HEK293 (cell line): Measurements from ENCODE around the gene TCF7L1.

Source experiments
- CTCF ChIA-PET: fragments of 350-600 bp; formaldehyde crosslinking; extraction: SDS; loops from one replicate; lab custom pipeline; 2021; ENCODE audit warnings: antibody characterized with exemption; lab: Yijun Ruan, JAX
- POLR2A ChIA-PET: fragments of 300-600 bp; formaldehyde crosslinking; extraction: SDS; loops from one replicate; lab custom pipeline; 2020; ENCODE audit warnings: antibody characterized with exemption, inconsistent platforms; lab: Yijun Ruan, JAX
- H3K27ac ChIP-seq: fragments of 200-500 bp; sonication (Bioruptor generic); 2 replicates; pipeline ENCODE4 v1.5.1; 2014; ENCODE audit warnings: low read depth, low read length, control low read depth, inconsistent platforms; ENCODE audit errors: extremely low read depth
- H3K36me3 ChIP-seq, 2 experiments: fragments of 200-500 bp in 1 of 2; sonication (Bioruptor generic) in 1 of 2; 1 replicate in 1 of 2; 2 replicates in 1 of 2; pipeline ENCODE4 v1.5.1; 2014 to 2017; ENCODE audit warnings: inconsistent platforms in 2 of 2, low read length in 2 of 2; ENCODE audit not compliant: control insufficient read depth in 2 of 2, insufficient read depth in 1 of 2
- H3K4me1 ChIP-seq: fragments of 200-500 bp; sonication (Bioruptor generic); 2 replicates; pipeline ENCODE4 v1.5.1; 2014; ENCODE audit warnings: mild to moderate bottlenecking, low read length, inconsistent platforms; ENCODE audit not compliant: control insufficient read depth, insufficient read depth
- H3K4me3 ChIP-seq: 2 replicates; pipeline ENCODE4 v1.5.1; 2011; ENCODE audit warnings: low read depth, mild to moderate bottlenecking, control low read depth, low read length, moderate library complexity
- H3K9me3 ChIP-seq: fragments of 200-500 bp; sonication (Bioruptor generic); 2 replicates; pipeline ENCODE4 v1.5.1; 2014; ENCODE audit warnings: low read depth, low read length, inconsistent platforms; ENCODE audit not compliant: control insufficient read depth, insufficient read depth
- GLIS1 ChIP-seq: fragments of 450-650 bp; formaldehyde crosslinking; IDR thresholded peaks from 2 replicates; pipeline ENCODE4 v1.5.1; 2016; ENCODE audit warnings: missing biosample characterization, missing genetic modification characterization
- KLF16 ChIP-seq: fragments of 450-650 bp; formaldehyde crosslinking; IDR thresholded peaks from 2 replicates; pipeline ENCODE4 v1.5.1; 2017; ENCODE audit warnings: missing biosample characterization, missing genetic modification characterization
- TSHZ1 ChIP-seq: fragments of 450-650 bp; formaldehyde crosslinking; IDR thresholded peaks from 2 replicates; pipeline ENCODE4 v1.5.1; 2016; ENCODE audit warnings: missing biosample characterization, missing genetic modification characterization, borderline replicate concordance
- YY1 ChIP-seq: fragments of 450-650 bp; formaldehyde crosslinking; IDR thresholded peaks from 2 replicates; pipeline ENCODE4 v1.5.1; 2018; ENCODE audit warnings: missing biosample characterization, missing genetic modification characterization
- ZBTB20 ChIP-seq: fragments of 450-650 bp; formaldehyde crosslinking; IDR thresholded peaks from 2 replicates; pipeline ENCODE4 v1.5.1; 2016; ENCODE audit warnings: missing biosample characterization, missing genetic modification characterization
- ZFP37 ChIP-seq: fragments of 450-650 bp; formaldehyde crosslinking; IDR thresholded peaks from 2 replicates; pipeline ENCODE4 v1.5.1; 2016; ENCODE audit warnings: missing biosample characterization, missing genetic modification characterization
- ZNF140 ChIP-seq: fragments of 450-650 bp; formaldehyde crosslinking; IDR thresholded peaks from 2 replicates; pipeline ENCODE4 v1.5.1; 2016; ENCODE audit warnings: missing biosample characterization, missing genetic modification characterization
- ZNF214 ChIP-seq: fragments of 450-650 bp; formaldehyde crosslinking; IDR thresholded peaks from 2 replicates; pipeline ENCODE4 v1.5.1; 2017; ENCODE audit warnings: missing biosample characterization, mild to moderate bottlenecking, missing genetic modification characterization, borderline replicate concordance
- ZNF473 ChIP-seq: fragments of 450-650 bp; formaldehyde crosslinking; IDR thresholded peaks from 2 replicates; pipeline ENCODE4 v1.5.1; 2017; ENCODE audit warnings: missing biosample characterization, missing genetic modification characterization
- ZNF510 ChIP-seq: fragments of 450-650 bp; formaldehyde crosslinking; IDR thresholded peaks from 2 replicates; pipeline ENCODE4 v1.5.1; 2018; ENCODE audit warnings: mild to moderate bottlenecking, missing genetic modification characterization, missing biosample characterization; ENCODE audit not compliant: insufficient replicate concordance
- ZNF555 ChIP-seq: fragments of 450-650 bp; formaldehyde crosslinking; conservative IDR thresholded peaks from 2 replicates; pipeline ENCODE4 v1.5.1; 2017; ENCODE audit warnings: missing biosample characterization, mild to moderate bottlenecking, missing genetic modification characterization, inconsistent platforms
- ZNF600 ChIP-seq: fragments of 450-650 bp; formaldehyde crosslinking; IDR thresholded peaks from 2 replicates; pipeline ENCODE4 v1.5.1; 2016; ENCODE audit warnings: missing biosample characterization, missing genetic modification characterization
- ZNF624 ChIP-seq: fragments of 450-650 bp; formaldehyde crosslinking; IDR thresholded peaks from 2 replicates; pipeline ENCODE4 v1.5.1; 2017; ENCODE audit warnings: missing biosample characterization, missing genetic modification characterization
- ZNF658 ChIP-seq: fragments of 450-650 bp; formaldehyde crosslinking; IDR thresholded peaks from 2 replicates; pipeline ENCODE4; 2016; ENCODE audit warnings: missing biosample characterization, missing genetic modification characterization
- ZNF843 ChIP-seq: fragments of 450-650 bp; formaldehyde crosslinking; IDR thresholded peaks from 2 replicates; pipeline ENCODE4 v1.5.1; 2016; ENCODE audit warnings: missing biosample characterization, missing genetic modification characterization
- TF ChIP-seq, protein P1 (sequence below): fragments of 450-650 bp; formaldehyde crosslinking; conservative IDR thresholded peaks from 2 replicates; pipeline ENCODE4 v1.5.1; 2016; ENCODE audit warnings: low read depth, missing biosample characterization, missing genetic modification characterization
- TF ChIP-seq, protein P2 (sequence below): fragments of 450-650 bp; formaldehyde crosslinking; IDR thresholded peaks from 2 replicates; pipeline ENCODE4 v1.5.1; 2016; ENCODE audit warnings: missing biosample characterization, missing genetic modification characterization
- TF ChIP-seq, protein P3 (sequence below): sonication (generic); formaldehyde crosslinking; IDR thresholded peaks from 2 replicates; pipeline ENCODE4 v1.8.1; 2022; ENCODE audit warnings: mild to moderate bottlenecking, moderate library complexity, missing genetic modification reagents

TCF7L1 gene

DNA sequence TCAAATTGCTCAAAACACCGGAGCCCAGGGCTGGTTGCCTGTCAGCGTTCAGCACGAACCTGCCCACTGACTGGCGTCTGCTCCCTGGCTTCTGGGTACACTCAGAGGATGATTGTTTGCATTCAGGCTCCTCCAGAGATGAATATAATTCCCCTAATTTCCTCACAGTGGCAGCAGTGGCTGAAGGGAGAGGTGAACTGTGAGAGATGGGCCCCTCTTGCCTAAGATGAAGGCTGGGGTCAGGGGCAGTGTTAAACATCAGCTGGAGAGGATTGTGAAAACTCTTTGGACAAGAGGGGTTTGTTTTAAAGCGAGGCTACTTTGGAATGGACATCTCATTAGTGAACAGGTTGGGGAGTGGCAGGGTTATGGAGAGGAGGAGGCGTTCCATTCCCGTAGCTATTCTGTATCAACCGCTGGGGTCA, 31.0 kb downstream of the TCF7L1 start:
- H3K36me3 ChIP-seq, result no peaks in the 10 kb centered on the region
- TF ChIP-seq KLF16 (tag by site-specific recombination) (no peak), ZNF214 (tag by site-specific recombination) (no peak), GLIS1 (tag by site-specific recombination) (no peak), ZNF600 (tag by site-specific recombination) (no peak), ZNF658 (tag by site-specific recombination) (no peak), TSHZ1 (no peak), ZNF555 (tag by site-specific recombination) (no peak), ZNF624 (tag by site-specific recombination) (no peak)
- TF ChIP-seq, protein P1, sequence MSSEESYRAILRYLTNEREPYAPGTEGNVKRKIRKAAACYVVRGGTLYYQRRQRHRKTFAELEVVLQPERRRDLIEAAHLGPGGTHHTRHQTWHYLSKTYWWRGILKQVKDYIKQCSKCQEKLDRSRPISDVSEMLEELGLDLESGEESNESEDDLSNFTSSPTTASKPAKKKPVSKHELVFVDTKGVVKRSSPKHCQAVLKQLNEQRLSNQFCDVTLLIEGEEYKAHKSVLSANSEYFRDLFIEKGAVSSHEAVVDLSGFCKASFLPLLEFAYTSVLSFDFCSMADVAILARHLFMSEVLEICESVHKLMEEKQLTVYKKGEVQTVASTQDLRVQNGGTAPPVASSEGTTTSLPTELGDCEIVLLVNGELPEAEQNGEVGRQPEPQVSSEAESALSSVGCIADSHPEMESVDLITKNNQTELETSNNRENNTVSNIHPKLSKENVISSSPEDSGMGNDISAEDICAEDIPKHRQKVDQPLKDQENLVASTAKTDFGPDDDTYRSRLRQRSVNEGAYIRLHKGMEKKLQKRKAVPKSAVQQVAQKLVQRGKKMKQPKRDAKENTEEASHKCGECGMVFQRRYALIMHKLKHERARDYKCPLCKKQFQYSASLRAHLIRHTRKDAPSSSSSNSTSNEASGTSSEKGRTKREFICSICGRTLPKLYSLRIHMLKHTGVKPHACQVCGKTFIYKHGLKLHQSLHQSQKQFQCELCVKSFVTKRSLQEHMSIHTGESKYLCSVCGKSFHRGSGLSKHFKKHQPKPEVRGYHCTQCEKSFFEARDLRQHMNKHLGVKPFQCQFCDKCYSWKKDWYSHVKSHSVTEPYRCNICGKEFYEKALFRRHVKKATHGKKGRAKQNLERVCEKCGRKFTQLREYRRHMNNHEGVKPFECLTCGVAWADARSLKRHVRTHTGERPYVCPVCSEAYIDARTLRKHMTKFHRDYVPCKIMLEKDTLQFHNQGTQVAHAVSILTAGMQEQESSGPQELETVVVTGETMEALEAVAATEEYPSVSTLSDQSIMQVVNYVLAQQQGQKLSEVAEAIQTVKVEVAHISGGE (tag by site-specific recombination), result no peak
- ChIA-PET CTCF (interaction anchor here (0.7 to 2.2 kb wide), 6 partner anchors 17 to 121 kb away, joined by 3 to 7 read pairs (median 4); no protein-coding TSS in a partner anchor), POLR2A (interaction anchor here (1.2 kb wide), 1 partner anchor 16 kb away, joined by 4 read pairs; no protein-coding TSS in a partner anchor)
- no peak overlapping the region for H3K4me3 ChIP-seq
- peaks cover 11% of the 10 kb centered on the region for H3K4me1 ChIP-seq
- no peaks in the 10 kb centered on the region for H3K9me3 ChIP-seq
- H3K27ac ChIP-seq, result no peak overlapping the region

- Histone ChIP-seq H3K9me3 (no peaks in the 10 kb centered on the region), H3K36me3 (no peaks in the 10 kb centered on the region), H3K4me1 (peaks cover 11% of the 10 kb centered on the region), H3K27ac (no peak overlapping the region), H3K4me3 (no peak overlapping the region)
- TF ChIP-seq ZNF140 (tag by site-specific recombination), result no peak
- no peak for TF ChIP-seq ZNF473
- TF ChIP-seq, protein P2, sequence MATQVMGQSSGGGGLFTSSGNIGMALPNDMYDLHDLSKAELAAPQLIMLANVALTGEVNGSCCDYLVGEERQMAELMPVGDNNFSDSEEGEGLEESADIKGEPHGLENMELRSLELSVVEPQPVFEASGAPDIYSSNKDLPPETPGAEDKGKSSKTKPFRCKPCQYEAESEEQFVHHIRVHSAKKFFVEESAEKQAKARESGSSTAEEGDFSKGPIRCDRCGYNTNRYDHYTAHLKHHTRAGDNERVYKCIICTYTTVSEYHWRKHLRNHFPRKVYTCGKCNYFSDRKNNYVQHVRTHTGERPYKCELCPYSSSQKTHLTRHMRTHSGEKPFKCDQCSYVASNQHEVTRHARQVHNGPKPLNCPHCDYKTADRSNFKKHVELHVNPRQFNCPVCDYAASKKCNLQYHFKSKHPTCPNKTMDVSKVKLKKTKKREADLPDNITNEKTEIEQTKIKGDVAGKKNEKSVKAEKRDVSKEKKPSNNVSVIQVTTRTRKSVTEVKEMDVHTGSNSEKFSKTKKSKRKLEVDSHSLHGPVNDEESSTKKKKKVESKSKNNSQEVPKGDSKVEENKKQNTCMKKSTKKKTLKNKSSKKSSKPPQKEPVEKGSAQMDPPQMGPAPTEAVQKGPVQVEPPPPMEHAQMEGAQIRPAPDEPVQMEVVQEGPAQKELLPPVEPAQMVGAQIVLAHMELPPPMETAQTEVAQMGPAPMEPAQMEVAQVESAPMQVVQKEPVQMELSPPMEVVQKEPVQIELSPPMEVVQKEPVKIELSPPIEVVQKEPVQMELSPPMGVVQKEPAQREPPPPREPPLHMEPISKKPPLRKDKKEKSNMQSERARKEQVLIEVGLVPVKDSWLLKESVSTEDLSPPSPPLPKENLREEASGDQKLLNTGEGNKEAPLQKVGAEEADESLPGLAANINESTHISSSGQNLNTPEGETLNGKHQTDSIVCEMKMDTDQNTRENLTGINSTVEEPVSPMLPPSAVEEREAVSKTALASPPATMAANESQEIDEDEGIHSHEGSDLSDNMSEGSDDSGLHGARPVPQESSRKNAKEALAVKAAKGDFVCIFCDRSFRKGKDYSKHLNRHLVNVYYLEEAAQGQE (tag by site-specific recombination), result no peak
- no peak for TF ChIP-seq ZNF843
- TF ChIP-seq ZFP37 (tag by site-specific recombination), result no peak
- TF ChIP-seq ZNF510, result no peak
- TF ChIP-seq ZBTB20 (tag by site-specific recombination), result no peak
- no peak for TF ChIP-seq YY1 (tag by site-specific recombination)
- TF ChIP-seq, protein P3, sequence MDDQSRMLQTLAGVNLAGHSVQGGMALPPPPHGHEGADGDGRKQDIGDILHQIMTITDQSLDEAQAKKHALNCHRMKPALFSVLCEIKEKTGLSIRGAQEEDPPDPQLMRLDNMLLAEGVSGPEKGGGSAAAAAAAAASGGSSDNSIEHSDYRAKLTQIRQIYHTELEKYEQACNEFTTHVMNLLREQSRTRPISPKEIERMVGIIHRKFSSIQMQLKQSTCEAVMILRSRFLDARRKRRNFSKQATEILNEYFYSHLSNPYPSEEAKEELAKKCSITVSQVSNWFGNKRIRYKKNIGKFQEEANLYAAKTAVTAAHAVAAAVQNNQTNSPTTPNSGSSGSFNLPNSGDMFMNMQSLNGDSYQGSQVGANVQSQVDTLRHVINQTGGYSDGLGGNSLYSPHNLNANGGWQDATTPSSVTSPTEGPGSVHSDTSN (CRISPR knock-in tag), result no peak
- CTCF ChIA-PET, result interaction anchor here (0.6 to 2.2 kb wide), 6 partner anchors 20 to 135 kb away, joined by 3 to 7 read pairs (median 3); no protein-coding TSS in a partner anchor
- POLR2A ChIA-PET, result no interaction called here
Observed at GRCh38 chr2:85165088-85165690, 32.0 kb downstream of the TCF7L1 start.
